ENCODE measurements around the gene PTBP2.

PTBP2 gene

GRCh38 chr1:96695954-96696353, 25.6 kb upstream of the PTBP2 start:
- no peak for TF ChIP-seq CTCF (IDR thresholded peaks at IDR 0.05; ENCODE audit: control insufficient read depth, insufficient read depth, low read depth, low read length, missing control alignments)
- DNase-seq (ENCODE audit: low read depth): no peak
- H3K4me3 ChIP-seq (ENCODE audit: control insufficient read depth, low read depth, low read length): no peak overlapping the region

GRCh38 chr1:96698342-96698983, 23.1 kb upstream of the PTBP2 start:
- H3K4me3 ChIP-seq (ENCODE audit: control insufficient read depth, low read depth, low read length): no peak overlapping the region
- TF ChIP-seq CTCF (IDR thresholded peaks at IDR 0.05; ENCODE audit: control insufficient read depth, insufficient read depth, low read depth, low read length, missing control alignments): no peak
- DNase-seq (ENCODE audit: low read depth): no peak

GRCh38 chr1:96703186-96703585, 18.4 kb upstream of the PTBP2 start:
- TF ChIP-seq CTCF (IDR thresholded peaks at IDR 0.05; ENCODE audit: control insufficient read depth, insufficient read depth, low read depth, low read length, missing control alignments): no peak
- no peak for DNase-seq (ENCODE audit: low read depth)
- no peak overlapping the region for H3K4me3 ChIP-seq (ENCODE audit: control insufficient read depth, low read depth, low read length)

GRCh38 chr1:96707023-96707422, 14.6 kb upstream of the PTBP2 start:
- no peak for TF ChIP-seq CTCF (IDR thresholded peaks at IDR 0.05; ENCODE audit: control insufficient read depth, insufficient read depth, low read depth, low read length, missing control alignments)
- no peak overlapping the region for H3K4me3 ChIP-seq (ENCODE audit: control insufficient read depth, low read depth, low read length)
- DNase-seq (ENCODE audit: low read depth): no peak

GRCh38 chr1:96708482-96708881, 13.1 kb upstream of the PTBP2 start:
- TF ChIP-seq CTCF (IDR thresholded peaks at IDR 0.05; ENCODE audit: control insufficient read depth, insufficient read depth, low read depth, low read length, missing control alignments): no peak

GRCh38 chr1:96710708-96711477, 10.7 kb upstream of the PTBP2 start:
- no peak for TF ChIP-seq CTCF (IDR thresholded peaks at IDR 0.05; ENCODE audit: control insufficient read depth, insufficient read depth, low read depth, low read length, missing control alignments)
- no peak overlapping the region for H3K4me3 ChIP-seq (ENCODE audit: control insufficient read depth, low read depth, low read length)
- DNase-seq (ENCODE audit: low read depth): no peak

More at GRCh38 chr1:96708482-96708881, 13.1 kb upstream of the PTBP2 start:
- no peak for DNase-seq (ENCODE audit: low read depth)
- no peak overlapping the region for H3K4me3 ChIP-seq (ENCODE audit: control insufficient read depth, low read depth, low read length)
